NOMO-1 treated with dmso at 0.1 percent for 144 hours (cell line): ENCODE results near the gene ATP10B.

Experiments used
- DNase-seq: peaks from one replicate; lab custom pipeline; 2025; ENCODE audit not compliant: unreplicated experiment; lab: John Stamatoyannopoulos, UW

ATP10B gene

GRCh38 chr5:160516696-160517530 is 335.1 kb downstream of the ATP10B start:
- no peak for DNase-seq

GRCh38 chr5:160514866-160515265 is 337.1 kb downstream of the ATP10B start:
- DNase-seq = no peak

- no peak for DNase-seq
Measured at GRCh38 chr5:160514191-160514590, 337.8 kb downstream of the ATP10B start.

GRCh38 chr5:160513485-160513884 is 338.5 kb downstream of the ATP10B start:
- DNase-seq = no peak
